Measurements from ENCODE around the gene DGLUCY.

DNA sequence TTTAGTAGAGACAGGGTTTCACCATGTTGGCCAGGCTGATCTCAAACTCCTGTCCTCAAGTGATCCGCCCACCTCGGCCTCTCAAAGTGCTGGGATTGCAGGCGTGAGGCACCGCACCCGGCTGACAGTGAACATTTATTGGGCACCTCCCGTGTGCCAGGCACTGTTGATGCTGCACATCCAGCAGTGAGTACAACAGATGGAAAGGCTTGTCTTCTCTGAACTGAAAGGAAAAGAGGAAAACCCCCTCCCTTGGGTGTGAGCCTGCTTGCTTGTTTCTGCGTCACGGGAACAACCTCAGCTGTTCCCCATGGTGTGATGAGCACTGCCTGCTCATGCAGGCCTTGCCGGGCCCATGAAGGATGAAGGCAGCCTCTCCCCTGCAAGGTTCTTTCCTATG is 39.5 kb downstream of the DGLUCY start:
- no peak for TF ChIP-seq POLR2A (IDR thresholded peaks at IDR 0.05; ENCODE audit: control extremely low read depth in 1 of 2, low read depth in 2 of 2, low read length in 2 of 2)
- TF ChIP-seq CREB1 (IDR thresholded peaks at IDR 0.05): no peak
- TF ChIP-seq HDAC6 (IDR thresholded peaks at IDR 0.05; ENCODE audit: low read depth, low read length): no peak
- TF ChIP-seq FOSL1 (IDR thresholded peaks at IDR 0.05; ENCODE audit: insufficient read depth, low read depth, low read length): no peak
